SK-MEL-5 (cell line): ENCODE data around the gene TCF12. TPM values are rescaled to one million over a fixed set of nuclear protein-coding genes. Genes with fewer than 3 reads are reported as not detected.
A peak's percentile ranks its signal among the peaks of the same experiment; 100 is the strongest.

Experiments used
- DNase-seq: peaks from one replicate; pipeline ENCODE4 v3.0.0-alpha.2; 2016; ENCODE audit warnings: low read depth, low spot score
- in situ Hi-C: cut with HindIII; loops from 2 replicates; pipeline ENCODE4 v1.10.0; 2016; ENCODE audit warnings: low sequenced_read_pairs, high pct_unique_total_duplicates, low pct_unique_long_range_greater_than_20kb
- polyA plus RNA-seq, 2 experiments: library from polyadenylated mRNA; depleted of rRNA; stranded (reverse); fragments of >200 nt; gene quantifications; 2 replicates each; pipeline ENCODE4 v1.2.3, GENCODE V29; 2015
- total RNA-seq: library from RNA; depleted of rRNA; stranded (reverse); fragments of >200 nt; shearing (Covaris generic); gene quantifications from 2 replicates; pipeline ENCODE4 v1.2.3, GENCODE V29; 2014; rRNA removed

The TCF12 gene
- 77.9 and 90.2 TPM in 2 replicates for total RNA-seq
- 45.8 and 65.5 TPM in 2 replicates for polyA plus RNA-seq (2015; cell fraction: cytosol; rRNA removed)
- polyA plus RNA-seq (2015; cell fraction: nucleus; rRNA removed) = 30.4 and 41.2 TPM in 2 replicates

DNA sequence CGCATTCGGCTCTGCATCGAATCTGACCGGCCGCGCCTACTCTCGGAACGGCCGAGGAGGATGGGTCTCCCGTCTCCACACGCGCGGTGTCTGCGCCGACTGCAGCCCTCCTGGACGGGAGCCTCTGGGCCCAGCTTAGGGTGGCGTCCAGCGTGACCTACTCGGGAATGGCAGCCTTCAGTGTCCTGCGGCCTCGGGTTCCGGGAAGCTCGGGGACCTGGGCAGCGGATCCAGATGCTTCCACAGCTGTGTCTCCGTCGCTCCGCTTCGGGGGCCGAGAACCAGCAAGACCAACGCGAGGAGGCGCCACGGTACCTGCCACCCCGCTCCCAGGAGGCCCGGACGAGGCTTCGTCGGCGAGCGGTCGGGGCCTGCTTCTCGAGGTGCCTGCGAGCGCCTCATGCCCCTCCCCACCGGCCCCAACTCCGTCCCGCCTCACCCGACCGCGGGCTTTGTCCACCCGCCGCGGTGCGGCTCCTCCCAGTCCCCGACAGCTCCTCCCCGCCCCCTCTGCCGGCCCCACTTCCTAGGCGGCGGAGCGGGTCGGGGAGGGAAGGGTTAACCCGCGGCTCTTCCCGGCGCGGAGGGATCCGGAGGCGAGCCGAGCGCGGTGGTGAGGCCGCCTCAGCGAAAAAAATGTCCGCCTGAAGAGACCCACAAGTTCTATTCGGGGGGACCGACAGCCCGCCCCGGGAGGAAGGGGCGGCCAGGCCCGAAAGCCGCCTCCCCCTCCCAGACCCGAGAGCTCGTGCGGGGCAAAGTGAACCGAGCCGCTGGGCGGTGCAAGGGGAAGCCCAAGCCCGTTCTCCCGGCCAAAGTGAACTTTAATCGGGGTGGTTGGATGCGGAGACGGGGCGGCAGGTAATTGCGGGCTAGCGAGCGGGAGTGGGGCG is at the start of gene TCF12:
Gene TCF12, plus strand, starts transcription at position 599 of the 893 bp plus-strand sequence. CDS start 1,270 bp downstream, outside the sequence.
- peak; percentile 91 for DNase-seq
- in situ Hi-C loops = no loop called here

GRCh38 chr15:56869573-56869972 is 48.9 kb upstream of the TCF12 start:
- in situ Hi-C loops = loop anchor here (25.0 kb wide), 1 partner anchor 382 kb away; no protein-coding TSS in a partner anchor
- DNase-seq = peak; percentile 62

GRCh38 chr15:56871185-56871584 is 47.3 kb upstream of the TCF12 start:
- in situ Hi-C loops = loop anchor here (25.0 kb wide), 1 partner anchor 384 kb away; no protein-coding TSS in a partner anchor
- DNase-seq = peak; percentile 28

DNA sequence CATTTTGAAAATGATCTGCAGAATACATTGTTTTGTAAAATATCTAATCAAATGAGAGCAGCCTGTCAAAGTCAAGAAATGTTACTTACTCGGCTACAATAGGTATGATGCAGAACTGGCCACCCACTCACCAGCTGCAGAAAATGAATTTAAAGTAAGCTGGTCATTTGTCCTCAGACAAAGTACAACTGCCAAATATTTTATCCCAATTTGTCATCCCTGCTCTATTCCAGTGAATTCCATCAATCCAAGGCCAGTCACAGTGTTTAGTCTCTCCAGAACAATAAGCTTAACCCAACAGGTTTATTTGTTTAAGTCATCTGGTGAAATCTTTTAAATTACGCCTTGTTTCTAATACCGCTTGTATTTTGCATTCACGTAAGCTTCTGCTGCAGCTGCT is 46.6 kb upstream of the TCF12 start:
- no peak for DNase-seq
- in situ Hi-C loops = loop anchor here (25.0 kb wide), 1 partner anchor 385 kb away; no protein-coding TSS in a partner anchor

DNA sequence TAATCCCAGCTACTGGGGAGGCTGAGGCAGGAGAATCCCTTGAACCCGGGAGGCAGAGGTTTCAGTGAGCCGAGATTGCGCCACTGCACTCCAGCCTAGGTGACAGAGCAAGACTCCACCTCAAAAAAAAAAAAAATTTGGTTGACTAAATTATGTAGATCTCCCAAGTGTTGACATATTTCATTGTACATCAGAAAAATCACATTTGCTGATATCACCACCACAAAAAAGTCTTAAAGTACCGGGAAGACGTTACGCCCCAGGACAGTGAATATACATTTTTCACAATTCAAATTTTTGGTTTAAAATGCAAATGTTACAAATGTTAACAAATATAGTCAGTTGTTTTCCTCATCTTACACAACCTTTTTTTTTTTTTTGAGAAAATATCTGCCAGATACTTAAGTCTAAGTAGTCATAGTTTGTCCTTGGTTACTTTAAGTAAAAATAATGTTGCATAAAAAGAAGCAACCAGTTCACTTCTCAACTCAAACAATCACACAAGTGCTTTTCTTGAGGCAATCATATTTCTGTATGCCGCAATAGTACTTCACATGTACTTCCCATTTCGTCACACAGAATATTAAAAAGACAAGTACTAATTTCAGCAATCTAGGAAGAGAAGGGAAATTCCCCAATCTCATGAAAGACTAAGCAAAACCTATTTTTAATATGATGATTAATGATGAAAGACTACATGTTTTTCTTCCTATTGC is 41.0 kb upstream of the TCF12 start:
- no peak for DNase-seq
- in situ Hi-C loops = no loop called here

DNA sequence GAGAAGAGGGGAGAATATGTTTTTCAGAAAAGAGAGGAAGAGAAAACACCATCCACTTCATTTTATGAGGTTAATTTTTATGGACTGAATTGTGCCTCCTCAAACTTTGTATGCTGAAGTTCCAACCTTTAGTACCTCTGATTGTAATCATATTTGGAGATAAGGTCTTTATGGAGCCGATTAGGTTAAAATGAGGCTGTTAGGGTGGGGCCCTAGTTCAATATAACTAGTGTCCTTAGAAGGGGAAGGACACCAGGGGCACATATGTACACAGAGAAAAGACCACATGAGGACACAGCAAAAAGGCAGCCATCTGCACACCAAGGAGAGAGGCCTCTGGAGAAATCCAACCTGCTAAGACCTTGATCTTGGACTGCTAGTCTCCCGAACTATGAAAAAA is 38.9 kb upstream of the TCF12 start:
- in situ Hi-C loops = no loop called here
- DNase-seq = no peak

DNA sequence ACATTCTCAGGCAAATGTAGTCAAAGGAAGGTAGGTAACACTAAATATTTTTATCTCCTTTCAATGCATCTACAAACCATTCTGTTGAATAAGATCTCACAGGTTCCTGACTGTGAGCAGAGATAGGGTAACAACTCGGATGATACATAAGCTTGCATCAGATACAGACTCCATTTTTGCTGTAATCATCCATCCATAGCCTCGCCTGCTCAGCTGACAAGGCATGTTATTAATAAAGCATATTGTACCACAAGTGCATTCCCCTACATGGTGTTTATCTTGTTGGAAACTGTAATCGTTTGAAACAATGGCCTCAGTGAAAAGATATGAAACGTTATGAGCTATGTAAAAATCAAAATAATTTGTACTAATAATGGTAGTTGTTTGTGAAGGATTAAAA is 35.4 kb upstream of the TCF12 start:
- no peak for DNase-seq
- in situ Hi-C loops = no loop called here

DNA sequence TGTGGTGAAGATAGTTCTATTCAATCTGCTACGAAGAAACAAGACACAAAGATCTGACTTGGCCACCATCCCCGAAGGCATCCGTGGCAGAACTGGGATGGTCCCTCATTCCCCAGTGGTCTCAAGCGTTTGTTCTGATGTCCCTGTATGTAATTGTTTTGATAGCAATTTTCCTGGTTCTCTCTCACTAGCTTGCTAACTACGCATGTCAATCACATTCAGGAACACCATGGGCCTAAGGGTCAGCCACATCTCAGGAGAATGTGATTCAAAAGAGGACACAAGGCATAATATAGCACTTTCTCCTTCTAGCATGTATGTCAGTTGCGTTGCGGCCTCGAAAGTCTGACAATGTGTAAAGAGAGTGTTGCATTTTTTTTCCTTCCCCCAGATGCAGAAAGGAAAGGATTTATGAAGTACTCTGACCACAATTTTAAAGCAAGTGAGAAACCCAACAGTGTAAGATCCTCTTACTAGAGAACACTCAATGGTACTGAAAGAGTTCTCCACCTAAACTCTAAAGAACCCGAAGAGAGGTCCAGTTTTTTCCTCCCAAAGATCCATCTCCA is 32.0 kb upstream of the TCF12 start:
- in situ Hi-C loops = no loop called here
- no peak for DNase-seq

DNA sequence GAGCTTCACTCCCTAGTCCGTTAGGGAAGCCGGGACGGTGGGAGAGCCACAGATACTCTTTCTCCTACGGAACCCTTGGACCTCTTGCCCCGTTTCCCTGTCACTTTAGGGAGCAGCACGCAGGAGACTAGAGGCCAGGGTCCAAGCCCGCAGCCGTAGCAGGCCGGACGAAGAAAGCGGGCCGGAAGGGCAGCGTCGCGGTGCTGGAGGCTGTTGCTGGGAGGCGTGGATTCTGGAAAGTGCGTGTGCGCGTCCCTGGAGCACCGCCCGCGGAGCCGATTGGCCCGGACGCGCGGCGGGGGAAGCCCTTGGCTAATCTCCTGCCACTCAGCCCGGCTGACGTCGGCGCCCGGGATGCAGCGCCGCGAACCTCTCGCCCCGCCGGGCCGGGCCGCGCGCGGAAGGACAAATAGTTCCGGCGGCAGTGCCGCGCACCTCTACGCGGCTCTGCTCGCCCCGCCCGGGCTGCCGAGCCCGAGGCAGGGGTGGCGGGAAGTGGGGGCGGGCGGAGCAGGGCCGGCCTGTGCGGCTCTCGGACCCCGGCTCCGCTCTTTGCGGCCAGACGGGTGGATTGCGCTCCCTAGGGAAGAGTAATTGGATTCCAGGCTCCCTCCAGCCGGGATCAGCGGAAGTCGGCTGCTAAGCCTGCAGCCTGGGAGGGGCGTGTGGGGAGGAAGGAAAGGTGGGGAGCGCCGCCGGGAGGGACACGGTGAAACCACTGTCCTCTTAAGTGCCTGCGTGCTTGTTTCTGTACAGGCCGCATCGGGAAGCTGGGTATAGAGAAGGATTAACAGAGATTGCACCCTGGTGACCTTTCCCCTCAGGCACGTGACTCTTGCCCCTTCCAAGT is 31.3 kb upstream of the TCF12 start:
- DNase-seq = peak; percentile 91
- in situ Hi-C loops = no loop called here

- in situ Hi-C loops = no loop called here
- no peak for DNase-seq
Observed at GRCh38 chr15:56887782-56888438, 30.5 kb upstream of the TCF12 start.

GRCh38 chr15:56890038-56890437 is 28.4 kb upstream of the TCF12 start:
- no peak for DNase-seq
- in situ Hi-C loops = no loop called here

DNA sequence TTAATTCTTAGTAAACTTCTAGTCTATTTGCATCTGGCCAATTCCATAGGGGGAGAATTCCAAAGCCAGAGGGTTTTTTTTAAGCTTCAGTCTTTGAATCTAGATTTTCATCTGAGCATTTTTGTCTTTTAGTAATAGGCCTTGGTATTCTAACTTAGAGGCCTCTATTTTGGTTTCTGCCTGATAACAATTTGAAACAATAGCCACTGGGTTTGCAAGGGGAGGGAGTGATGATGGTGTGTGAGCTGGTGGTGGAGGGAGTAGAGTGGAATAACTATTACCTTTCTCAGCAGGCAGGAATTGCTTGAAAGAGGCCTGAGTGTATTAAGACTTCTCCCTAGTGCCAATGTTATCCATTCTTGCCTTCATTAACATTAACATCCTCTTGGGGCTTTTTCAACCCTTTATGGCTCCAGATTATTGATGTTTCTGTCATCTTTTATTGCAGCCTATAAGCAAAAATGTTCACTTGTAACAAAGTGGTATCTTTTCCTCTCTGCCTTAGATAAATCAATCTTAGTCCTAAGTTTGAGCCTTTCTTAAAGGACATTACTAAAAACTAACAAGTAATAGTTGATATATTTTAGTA is 26.5 kb upstream of the TCF12 start:
- no peak for DNase-seq
- in situ Hi-C loops = no loop called here

GRCh38 chr15:56892659-56893363 is 25.6 kb upstream of the TCF12 start:
- in situ Hi-C loops = no loop called here
- no peak for DNase-seq

DNA sequence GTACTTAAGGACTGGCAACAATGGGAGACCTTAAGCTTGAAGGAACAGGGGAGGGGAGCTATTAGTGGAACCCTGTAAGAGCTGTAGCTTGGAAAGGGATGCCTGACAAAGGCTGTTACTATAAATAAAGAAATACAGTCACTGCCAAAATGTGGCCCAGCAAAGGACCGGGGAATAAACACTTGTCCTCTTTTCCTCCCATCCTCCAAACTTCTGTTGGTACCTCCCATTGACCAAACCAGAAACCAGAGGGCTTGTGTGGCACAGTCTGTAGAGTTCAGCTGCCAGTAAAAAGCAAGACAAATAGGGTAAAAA is 25.1 kb upstream of the TCF12 start:
- DNase-seq = no peak
- in situ Hi-C loops = no loop called here

DNA sequence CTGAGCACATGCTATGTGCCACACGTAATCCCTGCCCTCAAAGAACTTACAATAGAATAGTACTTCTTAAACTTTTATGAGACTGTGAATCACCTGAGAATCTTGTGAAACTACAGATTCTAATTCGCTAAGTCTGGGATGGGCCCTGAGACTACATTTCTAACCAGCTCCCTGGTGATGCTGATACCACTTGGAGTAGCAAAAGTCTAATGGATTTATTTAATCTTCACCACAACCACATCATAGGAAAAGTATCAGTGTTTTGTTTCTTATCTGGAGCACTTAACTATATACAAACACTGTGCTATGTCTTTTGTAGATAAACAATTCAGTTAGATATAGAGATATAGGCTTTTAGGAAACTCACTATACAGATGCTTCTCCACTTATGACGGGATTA is 23.8 kb upstream of the TCF12 start:
- no peak for DNase-seq
- in situ Hi-C loops = no loop called here

DNA sequence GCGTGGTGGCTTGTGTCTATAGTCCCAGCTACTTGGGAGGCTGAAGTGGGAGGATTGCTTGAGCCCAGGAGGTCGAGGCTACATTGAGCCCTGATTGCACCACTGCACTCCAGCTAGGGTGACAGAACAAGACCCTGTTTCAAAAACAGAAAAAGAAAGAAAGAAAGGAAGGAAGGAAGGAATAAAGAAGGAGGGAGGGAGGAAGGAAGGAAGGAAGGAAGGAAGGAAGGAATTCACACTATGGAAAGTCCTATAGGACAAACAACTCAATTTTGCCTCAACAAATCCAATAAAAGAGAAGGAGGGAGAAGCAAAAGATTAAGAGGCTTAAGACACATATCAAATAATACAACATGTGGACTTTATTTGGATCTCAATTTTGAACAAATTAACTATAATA is 16.5 kb upstream of the TCF12 start:
- DNase-seq = no peak
- in situ Hi-C loops = no loop called here
